K562 (cell line): ENCODE results near the gene IGFBP7. TPM values are rescaled to one million over a fixed set of nuclear protein-coding genes. Genes with fewer than 3 reads are reported as not detected.

Source experiments
- ATAC-seq: fragments of 200-7000 bp; cut with Tn5 transposase; 3 replicates; pipeline ENCODE4 v1.9.1; 2020; ENCODE audit warnings: moderate library complexity
- BruUV-seq: library from RNA; stranded (reverse); fragments of 400-500 nt; replicated peaks from 2 replicates; lab custom pipeline; 2021; lab: Mats Ljungman, UMichigan
- CTCF ChIA-PET: fragments of 300-600 bp; formaldehyde crosslinking; extraction: SDS; loops from one replicate; lab custom pipeline; 2021; ENCODE audit warnings: low intra/inter-chr PET ratio; lab: Yijun Ruan, JAX
- POLR2A ChIA-PET: fragments of 300-600, 350-650 bp; sonication (Branson Sonifier 250); formaldehyde crosslinking; extraction: SDS; loops from one replicate; lab custom pipeline; 2021; ENCODE audit warnings: antibody characterized with exemption, inconsistent platforms; lab: Yijun Ruan, JAX
- DNase-seq, 4 experiments: peaks; one replicate each; pipeline versions ENCODE4 v3.0.0 to v3.0.0-alpha.2; 2011 to 2018; ENCODE audit warnings: low spot score in 3 of 4, mixed read lengths in 3 of 4; ENCODE audit errors: extremely low read depth in 1 of 4
- FAIRE-seq: peaks from 2 replicates; lab custom pipeline; 2011; peaks lifted over from hg19 to GRCh38; lab: Jason Lieb, UNC
- H2AFZ ChIP-seq: 2 replicates; pipeline ENCODE4 v1.6.0; 2011; ENCODE audit warnings: low read depth, low read length, control low read depth, inconsistent platforms
- H3K27ac ChIP-seq: fragments of 200-600 bp; 3 replicates; pipeline ENCODE4 v1.8.0; 2011; ENCODE audit warnings: low read depth, mild to moderate bottlenecking, control low read depth, inconsistent platforms, low read length, moderate library complexity, mixed read lengths; ENCODE audit errors: extremely low read depth
- H3K27me3 ChIP-seq, 2 experiments: fragments of 300-600 bp in 1 of 2; 2 replicates in 1 of 2; 3 replicates in 1 of 2; pipeline versions ENCODE4 v1.6.0 to v1.8.0; 2011; ENCODE audit warnings: inconsistent platforms in 2 of 2, low read length in 2 of 2, mild to moderate bottlenecking in 1 of 2, mixed read lengths in 1 of 2, moderate library complexity in 1 of 2; ENCODE audit not compliant: control insufficient read depth in 2 of 2, insufficient read depth in 2 of 2
- H3K36me3 ChIP-seq: fragments of 300-600 bp; 3 replicates; pipeline ENCODE4 v1.8.0; 2011; ENCODE audit warnings: mild to moderate bottlenecking, low read length, inconsistent platforms; ENCODE audit not compliant: control insufficient read depth, insufficient read depth
- H3K4me1 ChIP-seq, 2 experiments: fragments of 200-600 bp in 1 of 2; replicated peaks in 1 of 2; 2 replicates in 1 of 2; 3 replicates in 1 of 2; pipeline versions ENCODE4 v1.5.1 to v1.8.0; 2011; ENCODE audit warnings: inconsistent platforms in 2 of 2, low read length in 2 of 2, mild to moderate bottlenecking in 1 of 2, mixed read lengths in 1 of 2, moderate library complexity in 1 of 2; ENCODE audit not compliant: control insufficient read depth in 2 of 2, insufficient read depth in 2 of 2
- H3K4me2 ChIP-seq: 2 replicates; pipeline ENCODE4 v1.6.1; 2011; ENCODE audit warnings: low read length, control low read depth, inconsistent platforms, mixed read lengths; ENCODE audit not compliant: insufficient read depth
- H3K4me3 ChIP-seq: fragments of 200-600 bp; sonication (generic), shearing (Covaris generic); 2 replicates; pipeline ENCODE4 v1.5.1; 2016; ENCODE audit warnings: control low read depth, inconsistent platforms
- H3K79me2 ChIP-seq: fragments of 200-600 bp; 3 replicates; pipeline ENCODE4 v1.8.0; 2011; ENCODE audit warnings: low read length, inconsistent platforms; ENCODE audit not compliant: control insufficient read depth, insufficient read depth
- H3K9ac ChIP-seq, 2 experiments: 2 replicates each; pipeline versions ENCODE4 v1.6.0 to v1.6.1; 2011; ENCODE audit warnings: low read depth in 2 of 2, low read length in 2 of 2, control low read depth in 1 of 2, inconsistent platforms in 1 of 2, mild to moderate bottlenecking in 1 of 2, mixed read lengths in 1 of 2; ENCODE audit not compliant: insufficient read depth in 1 of 2
- H3K9me1 ChIP-seq: one replicate; pipeline ENCODE4 v1.6.0; 2011; ENCODE audit warnings: inconsistent platforms, mild to moderate bottlenecking, low read length, moderate library complexity; ENCODE audit not compliant: control insufficient read depth, insufficient read depth
- H3K9me3 ChIP-seq: replicated peaks from 2 replicates; pipeline ENCODE4 v1.5.1; 2011; ENCODE audit warnings: low read depth, low read length, inconsistent platforms; ENCODE audit not compliant: control insufficient read depth, insufficient read depth
- H4K20me1 ChIP-seq: replicated peaks from 2 replicates; pipeline ENCODE4 v1.6.1; 2011; ENCODE audit warnings: low read length, inconsistent platforms, mixed read lengths; ENCODE audit not compliant: control insufficient read depth, insufficient read depth
- ETS2 ChIP-seq: IDR thresholded peaks from 2 replicates; pipeline ENCODE4 v1.6.1; 2016; ENCODE audit warnings: borderline replicate concordance, missing genetic modification characterization, mild to moderate bottlenecking, moderate library complexity, missing compliant biosample characterization; ENCODE audit not compliant: poor library complexity, severe bottlenecking
- HMG20B ChIP-seq: fragments of 250-450 bp; sonication (Bioruptor Pico); IDR thresholded peaks from 2 replicates; pipeline ENCODE4 v1.5.0; 2021; ENCODE audit warnings: mild to moderate bottlenecking
- MXD1 ChIP-seq: fragments of 250-450 bp; sonication (Bioruptor Pico); IDR thresholded peaks from 2 replicates; pipeline ENCODE4 v1.8.0; 2021; ENCODE audit warnings: borderline replicate concordance, mild to moderate bottlenecking, moderate library complexity; ENCODE audit not compliant: poor library complexity, severe bottlenecking
- PRMT5 ChIP-seq: sonication (generic); formaldehyde crosslinking; IDR thresholded peaks from 2 replicates; pipeline ENCODE4 v1.5.0; 2020; ENCODE audit warnings: missing genetic modification reagents
- SRSF9 ChIP-seq: fragments of 200-400 bp; formaldehyde crosslinking; IDR thresholded peaks from 2 replicates; pipeline ENCODE4 v1.6.1; 2017; ENCODE audit warnings: low read depth, low read length, borderline replicate concordance
- TAL1 ChIP-seq: fragments of 450-650 bp; IDR thresholded peaks from 2 replicates; pipeline ENCODE4 v1.6.1; 2016; ENCODE audit warnings: mild to moderate bottlenecking
- UBTF ChIP-seq, 2 experiments: IDR thresholded peaks; 2 replicates each; pipeline ENCODE4 v1.6.1; 2012; ENCODE audit warnings: improper control_type of control experiment in 2 of 2, low read depth in 2 of 2, low read length in 2 of 2, borderline replicate concordance in 1 of 2
- ZNF263 ChIP-seq: sonication (generic); formaldehyde crosslinking; IDR thresholded peaks from 2 replicates; pipeline ENCODE4 v1.8.0; 2022; ENCODE audit warnings: mild to moderate bottlenecking, missing genetic modification reagents, borderline replicate concordance
- ZNF668 ChIP-seq: fragments of 250-450 bp; sonication (Bioruptor Pico); IDR thresholded peaks from 2 replicates; pipeline ENCODE4 v1.8.0; 2022; ENCODE audit warnings: mild to moderate bottlenecking, inconsistent platforms
- ZNF696 ChIP-seq: fragments of 250-450 bp; sonication (Bioruptor Pico); conservative IDR thresholded peaks from 2 replicates; pipeline ENCODE4 v1.4.0; 2020; ENCODE audit warnings: mild to moderate bottlenecking, moderate library complexity
- whole genome bisulfite sequencing: fragments of 100-300 bp; shearing (Covaris generic); methylation state at CpG from one replicate; pipeline ENCODE4 v1.1.6; 2016; ENCODE audit warnings: low coverage, mixed read lengths; ENCODE audit not compliant: insufficient coverage; ENCODE audit errors: missing lambda C conversion rate; 5-methylcytosine and 5-hydroxymethylcytosine counted together
- in situ Hi-C: fragments of 300-500 bp; cut with MboI; formaldehyde crosslinking; loops from 4 replicates; pipeline ENCODE4 v1.15.0; 2018; ENCODE audit warnings: inconsistent platforms, mixed read lengths
- intact Hi-C: fragments of 100-400 bp; cut with micrococcal nuclease; formaldehyde crosslinking; loops from 2 replicates; pipeline ENCODE4 v1.14.2; 2022
- polyA plus RNA-seq, 8 experiments: library from polyadenylated mRNA; depleted of rRNA in 4 of 8; stranded (reverse) in 5 of 8; unstranded in 3 of 8; fragments of >200 nt; fragmentation: Nextera tagmentation in 2 of 8; fragmentation: Illumina TruSeq in 1 of 8; extraction: Ambion mirVana in 2 of 8; extraction: Trizol in 1 of 8; gene quantifications; 2 replicates each; pipeline versions ENCODE4 v1.2.1 to v1.2.3, GENCODE V29; 2011 to 2014; ENCODE audit warnings: inconsistent platforms in 1 of 8, missing spikeins in 1 of 8
- total RNA-seq, 7 experiments: library from RNA; depleted of rRNA in 6 of 7; stranded (reverse); fragments of >200 nt in 6 of 7; fragmentation: Illumina TruSeq in 2 of 7; extraction: Trizol in 2 of 7; gene quantifications; 2 replicates each; pipeline versions ENCODE4 v1.2.1 to v1.2.3, GENCODE V29; 2011 to 2021; ENCODE audit warnings: low replicate concordance in 1 of 7

The IGFBP7 gene
- total and polyA plus RNA-seq, 9 of the 15 experiments (the other 6 are each of a cell fraction or from before 2014, with no cell fraction given) = 0.27 to 0.49 (median 0.29) TPM; not detected in 6

GRCh38 chr4:57117491-57117890, 7.3 kb upstream of the IGFBP7 start (continued):
- TF ChIP-seq UBTF (IDR thresholded peaks at IDR 0.05; ENCODE audit: borderline replicate concordance in 1 of 2, low read depth in 2 of 2, low read length in 2 of 2) (no peak), HMG20B (no peak), TAL1 (no peak)

- no peaks in the 10 kb centered on the region; a peak in 1 of 5 replicates for H3K27me3 ChIP-seq
- FAIRE-seq (no peak), DNase-seq (no peak), ATAC-seq (no peak)
- no peaks in the 10 kb centered on the region for H3K9me1 ChIP-seq
- H2AFZ ChIP-seq = no peak overlapping the region
- BruUV-seq = no TSS peak
- H3K4me2 ChIP-seq = no peak overlapping the region
- H3K4me3 ChIP-seq = no peak overlapping the region
- no peak overlapping the region for H3K27ac ChIP-seq
- ChIA-PET CTCF (no interaction called here), POLR2A (no interaction called here)
- no peaks in the 10 kb centered on the region for H3K79me2 ChIP-seq
- H4K20me1 ChIP-seq = no peaks in the 10 kb centered on the region
- no peaks in the 10 kb centered on the region for H3K4me1 ChIP-seq
- H3K36me3 ChIP-seq = no peaks in the 10 kb centered on the region
- WGBS = 0% methylated on average over 3 of the region's 3 CpGs
- in situ Hi-C loops (no loop called here), intact Hi-C loops (no loop called here)
- no peaks in the 10 kb centered on the region for H3K9me3 ChIP-seq
- H3K9ac ChIP-seq = no peak overlapping the region
- TF ChIP-seq MXD1 (CRISPR knock-in tag) (no peak), ZNF668 (CRISPR knock-in tag) (no peak), ZNF696 (no peak), PRMT5 (CRISPR knock-in tag) (no peak), SRSF9 (no peak), ZNF263 (CRISPR knock-in tag) (no peak), ETS2 (tag) (no peak)
These were observed 6.1 kb upstream of the IGFBP7 start for GRCh38 chr4:57116245-57116644.
